Measurements from ENCODE around the gene CD207.

GRCh38 chr2:70808983-70809958 is 26.3 kb downstream of the CD207 start:
- TF ChIP-seq CTCF (IDR thresholded peaks at IDR 0.05 in 4 of 5, conservative IDR thresholded peaks at IDR 0.05 in 1 of 5) (no peak), POLR2A (IDR thresholded peaks at IDR 0.05) (no peak)

Data from gastrocnemius medialis (tissue), 4 donors.